Lung (tissue), 12 donors: ENCODE measurements around the gene ST3GAL5. TPM values are rescaled to one million over a fixed set of nuclear protein-coding genes. Genes with fewer than 3 reads are reported as not detected.
"Not testable (repeated sequence)": the region's sequence is repeated elsewhere in the genome, so short reads cannot be mapped to it uniquely, and the experiment has no call there.

Experiments
- ATAC-seq: fragments of 200-7000 bp; cut with Tn5 transposase; one replicate; pipeline ENCODE4 v1.9.1; 2020; ENCODE audit warnings: moderate number of reproducible peaks; ENCODE audit not compliant: insufficient read depth, low FRiP score
- DNase-seq, 3 donors: peaks; one replicate each; pipeline ENCODE4 v3.0.0-alpha.2; 2013 to 2017
- H3K27ac ChIP-seq, 2 donors: one replicate each; pipeline ENCODE4 v1.5.1; 2013; ENCODE audit warnings: mild to moderate bottlenecking in 2 of 2, moderate library complexity in 2 of 2, control low read depth in 1 of 2, inconsistent platforms in 1 of 2, low read depth in 1 of 2, low read length in 1 of 2
- H3K27me3 ChIP-seq, 3 donors: one replicate each; pipeline ENCODE4 v1.5.1; 2013; ENCODE audit warnings: low read length in 2 of 3; ENCODE audit not compliant: control insufficient read depth in 3 of 3, insufficient read depth in 3 of 3
- H3K36me3 ChIP-seq, 4 donors: one replicate each; pipeline ENCODE4 v1.5.1; 2013; ENCODE audit warnings: low read length in 4 of 4, mild to moderate bottlenecking in 1 of 4, moderate library complexity in 1 of 4; ENCODE audit not compliant: control insufficient read depth in 4 of 4, insufficient read depth in 4 of 4
- H3K4me1 ChIP-seq, 5 donors: one replicate each; pipeline ENCODE4 v1.5.1; 2013; ENCODE audit warnings: low read length in 5 of 5, mild to moderate bottlenecking in 2 of 5, moderate library complexity in 1 of 5; ENCODE audit not compliant: control insufficient read depth in 5 of 5, insufficient read depth in 5 of 5
- H3K4me3 ChIP-seq: one replicate; pipeline ENCODE4 v1.5.1; 2013; ENCODE audit warnings: mild to moderate bottlenecking, control low read depth, moderate library complexity
- H3K9ac ChIP-seq, 2 donors: one replicate each; pipeline ENCODE4 v1.5.1; 2013; ENCODE audit warnings: low read length in 2 of 2, control low read depth in 1 of 2; ENCODE audit not compliant: insufficient read depth in 1 of 2
- H3K9me3 ChIP-seq, 4 donors: one replicate each; pipeline ENCODE4 v1.5.1; 2013; ENCODE audit warnings: low read length in 3 of 4, mild to moderate bottlenecking in 1 of 4, moderate library complexity in 1 of 4; ENCODE audit not compliant: control insufficient read depth in 4 of 4, insufficient read depth in 3 of 4
- WGBS, 2 donors: extraction: QIAGEN DNeasy Blood & Tissue Kit; methylation state at CpG; one replicate each; pipeline ENCODE4 v1.1.7; 2013; 5-methylcytosine and 5-hydroxymethylcytosine counted together
- polyA plus RNA-seq, 2 donors: library from polyadenylated mRNA; stranded (reverse); fragments of 200-250 nt; gene quantifications; one replicate each; pipeline ENCODE4 v1.2.1, GENCODE V29; 2013
- total RNA-seq, 2 donors: library from RNA; depleted of rRNA in 1 of 2; stranded (reverse); fragments of >200 nt in 1 of 2; gene quantifications; one replicate each; pipeline ENCODE4 v1.2.1, GENCODE V29; 2014 to 2021
- TF ChIP-seq, protein P1 (sequence below): IDR thresholded peaks from 2 replicates; pipeline ENCODE4 v1.5.1; 2012; ENCODE audit warnings: mild to moderate bottlenecking; ENCODE audit errors: control extremely low read depth, extremely low read depth
- donor health status: control.
- donor health status: control.
- donor health status: Bipolar disorder and iron deficiency.
- donor health status: healthy.
- donor health status: DM: yes; HTN: yes; CAD: no.

Gene ST3GAL5
- total and polyA plus RNA-seq, 4 donors = 31.1 to 149 (median 64.4) TPM

DNA sequence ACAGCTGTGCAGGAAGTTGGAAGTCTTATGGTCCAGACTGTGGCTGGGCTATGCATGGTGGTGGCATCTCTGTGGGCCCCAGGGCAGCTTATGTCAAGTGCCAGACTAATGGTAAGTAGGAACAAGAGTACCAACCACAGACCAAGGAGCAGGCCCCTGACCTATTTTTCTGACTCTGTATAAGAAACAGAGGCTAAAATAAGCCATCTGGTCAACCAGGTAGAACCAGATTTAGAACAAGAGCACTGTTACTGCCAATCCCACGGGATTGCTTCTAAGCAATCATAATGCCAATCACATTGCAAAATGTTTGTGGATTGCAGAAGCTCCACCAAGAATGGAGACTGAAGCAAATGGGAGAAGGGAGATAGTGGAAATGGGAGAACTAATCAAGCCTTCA is 11.1 kb upstream of the ST3GAL5 start:
- Histone ChIP-seq H3K27ac (no peak overlapping the region), H3K9me3 (no peaks in the 10 kb centered on the region), H3K27me3 (no peaks in the 10 kb centered on the region), H3K9ac (no peak overlapping the region), H3K4me3 (no peak overlapping the region), H3K36me3 (peaks cover 0 to 2% (median 0%) of the 10 kb centered on the region in 4 donors), H3K4me1 (peaks cover 0 to under 1% (median 0%) of the 10 kb centered on the region in 5 donors)
- ATAC-seq (no peak), DNase-seq (no peak)
- WGBS, 2 donors = 81 to 83% methylated on average over 1 of the region's 1 CpG
- TF ChIP-seq, protein P1, sequence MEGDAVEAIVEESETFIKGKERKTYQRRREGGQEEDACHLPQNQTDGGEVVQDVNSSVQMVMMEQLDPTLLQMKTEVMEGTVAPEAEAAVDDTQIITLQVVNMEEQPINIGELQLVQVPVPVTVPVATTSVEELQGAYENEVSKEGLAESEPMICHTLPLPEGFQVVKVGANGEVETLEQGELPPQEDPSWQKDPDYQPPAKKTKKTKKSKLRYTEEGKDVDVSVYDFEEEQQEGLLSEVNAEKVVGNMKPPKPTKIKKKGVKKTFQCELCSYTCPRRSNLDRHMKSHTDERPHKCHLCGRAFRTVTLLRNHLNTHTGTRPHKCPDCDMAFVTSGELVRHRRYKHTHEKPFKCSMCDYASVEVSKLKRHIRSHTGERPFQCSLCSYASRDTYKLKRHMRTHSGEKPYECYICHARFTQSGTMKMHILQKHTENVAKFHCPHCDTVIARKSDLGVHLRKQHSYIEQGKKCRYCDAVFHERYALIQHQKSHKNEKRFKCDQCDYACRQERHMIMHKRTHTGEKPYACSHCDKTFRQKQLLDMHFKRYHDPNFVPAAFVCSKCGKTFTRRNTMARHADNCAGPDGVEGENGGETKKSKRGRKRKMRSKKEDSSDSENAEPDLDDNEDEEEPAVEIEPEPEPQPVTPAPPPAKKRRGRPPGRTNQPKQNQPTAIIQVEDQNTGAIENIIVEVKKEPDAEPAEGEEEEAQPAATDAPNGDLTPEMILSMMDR = no peak

GRCh38 chr2:85899284-85899683 is 10.5 kb upstream of the ST3GAL5 start:
- WGBS, 2 donors = 97 to 100% methylated on average over 1 of the region's 1 CpG
- no peak for ATAC-seq
- DNase-seq = no peak

GRCh38 chr2:85898881-85899280 is 10.1 kb upstream of the ST3GAL5 start:
- no peak for ATAC-seq
- Histone ChIP-seq H3K9ac (no peak overlapping the region), H3K27ac (no peak overlapping the region), H3K4me3 (no peak overlapping the region), H3K36me3 (no peaks in the 10 kb centered on the region), H3K27me3 (no peaks in the 10 kb centered on the region), H3K9me3 (no peaks in the 10 kb centered on the region), H3K4me1 (no peaks in the 10 kb centered on the region)
- TF ChIP-seq, protein P1 = no peak
- WGBS, 2 donors = 94 to 95% methylated on average over 1 of the region's 1 CpG
- DNase-seq = no peak

More at GRCh38 chr2:85899284-85899683, 10.5 kb upstream of the ST3GAL5 start:
- Histone ChIP-seq H3K27me3 (no peaks in the 10 kb centered on the region), H3K9me3 (no peaks in the 10 kb centered on the region), H3K4me3 (no peak overlapping the region), H3K9ac (no peak overlapping the region), H3K36me3 (peaks cover 0 to 2% (median 0%) of the 10 kb centered on the region in 4 donors), H3K4me1 (no peaks in the 10 kb centered on the region), H3K27ac (no peak overlapping the region)
- TF ChIP-seq, protein P1 = no peak

DNA sequence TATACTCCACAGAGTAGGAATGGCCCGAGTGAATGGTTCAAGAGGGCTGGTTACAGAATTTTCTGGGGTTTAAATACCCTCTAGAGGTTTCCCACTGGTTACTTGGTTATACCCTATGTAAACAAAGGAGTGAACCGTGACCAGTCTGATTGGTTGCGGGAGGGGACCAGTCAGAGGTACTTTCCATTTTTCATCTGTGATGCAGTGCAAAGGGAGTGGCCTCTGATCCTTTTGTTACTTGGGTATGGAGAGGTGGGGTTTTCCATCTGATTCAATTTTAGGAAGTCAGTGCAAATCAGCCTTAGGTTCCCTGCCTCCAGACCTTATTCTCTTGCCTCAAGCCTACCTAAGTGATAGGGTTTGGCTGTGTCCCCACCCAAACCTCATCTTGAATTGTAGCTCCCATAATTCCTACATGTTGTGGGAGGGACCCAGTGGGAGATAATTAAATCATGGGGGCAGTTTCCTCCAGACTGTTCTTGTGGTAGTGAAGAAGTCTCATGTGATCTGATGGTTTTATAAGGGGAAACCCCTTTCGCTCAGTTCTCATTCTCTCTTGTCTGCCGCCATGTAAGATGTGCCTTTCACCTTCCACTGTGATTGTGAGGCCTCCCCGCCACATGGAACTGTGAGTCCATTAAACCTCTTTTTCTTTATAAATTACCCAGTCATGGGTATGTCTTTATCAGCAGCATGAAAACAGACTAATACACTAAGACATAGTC is 5.9 kb upstream of the ST3GAL5 start:
- 94 to 95% methylated on average over 6 of the region's 6 CpGs for WGBS, 2 donors
- not testable (repeated sequence) for H3K4me3 ChIP-seq, H3K27ac ChIP-seq, H3K27me3 ChIP-seq, H3K9me3 ChIP-seq, H3K36me3 ChIP-seq, DNase-seq, ATAC-seq, H3K9ac ChIP-seq
- peaks cover 0 to 18% (median 4%) of the 10 kb centered on the region in 5 donors for H3K4me1 ChIP-seq
